Activated CD4-positive, alpha-beta T cell treated with anti-CD3 and anti-CD28 coated beads, Interleukin-2, amount 50 U/mL, for 1 hour (primary cell): ENCODE measurements around the gene LIPG.

Source experiments
- DNase-seq: peaks from one replicate; pipeline ENCODE4 v3.0.0-alpha.2; 2020

LIPG gene

DNA sequence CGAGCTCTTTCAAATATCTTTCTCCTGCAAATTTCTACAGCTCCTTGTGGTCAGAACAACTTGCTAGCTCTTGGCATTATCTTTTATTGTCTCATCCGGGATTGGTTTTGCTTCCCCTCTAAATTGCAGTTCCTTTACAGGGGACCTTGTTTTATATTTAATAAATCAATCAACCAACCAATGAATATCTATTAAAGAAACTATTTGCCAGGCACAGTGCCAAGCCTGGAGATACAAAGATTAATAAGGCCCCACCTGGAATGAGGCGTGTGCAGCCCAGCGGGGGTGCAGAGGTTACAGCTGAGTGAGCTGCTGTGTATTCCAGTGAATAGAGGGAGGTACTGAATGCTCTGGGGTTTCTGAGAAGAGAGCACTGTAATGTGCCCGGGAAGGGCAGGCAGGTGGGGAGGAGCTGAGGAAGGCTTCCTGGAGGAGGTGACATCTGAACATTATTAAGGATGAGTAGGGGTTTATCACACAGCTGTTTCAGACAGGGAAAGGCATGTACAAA lies 51.8 kb downstream of the LIPG start:
- DNase-seq = no peak

DNA sequence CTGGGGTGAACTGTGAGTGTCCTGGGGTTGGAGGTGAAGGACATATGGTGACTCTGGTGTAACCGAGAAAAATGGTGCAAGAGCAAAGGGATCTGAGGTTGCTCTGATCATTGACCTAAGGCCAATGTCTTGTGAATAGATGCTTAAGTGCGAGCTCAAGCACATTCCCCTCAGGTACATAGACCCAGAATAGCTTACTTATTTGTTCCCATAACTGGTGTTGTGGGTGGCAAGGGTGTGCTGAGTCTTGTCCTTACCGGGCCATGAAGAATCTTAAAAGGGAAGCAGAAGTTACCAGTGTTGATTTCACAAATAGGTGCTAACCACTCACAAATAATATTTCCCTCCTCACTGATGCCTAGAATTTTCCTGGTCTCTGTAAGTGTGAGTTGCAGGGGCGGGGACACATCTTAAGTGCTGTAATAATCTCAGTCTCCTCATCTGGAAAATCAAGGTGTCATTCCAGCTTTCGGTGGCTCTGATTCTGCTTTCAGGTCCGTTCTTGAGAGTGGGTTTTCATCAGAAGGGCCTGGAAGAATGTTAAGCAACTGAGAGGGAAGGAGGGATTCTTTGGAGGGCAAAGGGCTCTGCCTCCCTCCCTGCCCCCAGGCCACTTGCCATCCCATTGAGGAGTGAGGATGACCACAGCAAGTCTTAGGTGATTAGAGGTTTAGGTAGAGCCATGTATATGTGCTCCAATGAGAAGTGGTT lies 54.9 kb downstream of the LIPG start:
- no peak for DNase-seq

DNA sequence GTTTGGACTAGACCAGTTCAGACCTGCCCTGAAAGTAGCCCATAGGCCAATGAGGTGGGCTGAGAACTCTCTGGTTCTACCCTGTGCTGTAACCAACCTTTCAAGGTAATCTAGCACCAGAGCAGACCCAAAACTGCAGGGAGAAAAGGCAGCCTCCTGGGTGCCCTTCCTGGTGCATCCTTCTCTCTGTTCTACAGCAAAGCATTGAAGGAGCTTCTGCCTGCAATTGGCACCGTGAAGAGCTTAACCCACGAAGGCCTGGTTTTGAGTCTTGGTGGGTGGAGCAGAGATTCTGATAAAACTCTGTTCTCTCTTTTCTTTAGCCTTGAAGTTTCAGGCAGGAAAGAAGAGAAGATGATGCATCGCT lies 55.5 kb downstream of the LIPG start:
- no peak for DNase-seq

DNA sequence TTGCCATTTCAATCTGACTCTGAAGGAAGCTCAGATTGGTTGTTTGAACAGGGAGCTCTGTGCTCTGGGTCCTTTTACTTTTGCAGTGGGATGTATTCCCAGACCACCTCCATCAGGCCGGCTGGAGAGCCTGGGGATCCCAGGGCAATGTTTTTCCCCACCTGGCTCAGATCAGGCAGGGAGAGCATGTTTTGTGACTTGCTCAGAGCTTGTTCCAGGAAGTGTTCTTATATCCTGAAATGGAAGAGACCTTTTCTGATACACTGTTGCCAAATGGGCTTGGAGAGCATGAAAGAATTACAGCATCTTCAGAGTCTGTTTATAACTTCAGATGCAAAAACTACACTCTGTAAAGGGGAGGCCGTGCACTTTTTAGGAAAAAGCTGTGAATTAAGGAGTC lies 56.0 kb downstream of the LIPG start:
- no peak for DNase-seq

DNA sequence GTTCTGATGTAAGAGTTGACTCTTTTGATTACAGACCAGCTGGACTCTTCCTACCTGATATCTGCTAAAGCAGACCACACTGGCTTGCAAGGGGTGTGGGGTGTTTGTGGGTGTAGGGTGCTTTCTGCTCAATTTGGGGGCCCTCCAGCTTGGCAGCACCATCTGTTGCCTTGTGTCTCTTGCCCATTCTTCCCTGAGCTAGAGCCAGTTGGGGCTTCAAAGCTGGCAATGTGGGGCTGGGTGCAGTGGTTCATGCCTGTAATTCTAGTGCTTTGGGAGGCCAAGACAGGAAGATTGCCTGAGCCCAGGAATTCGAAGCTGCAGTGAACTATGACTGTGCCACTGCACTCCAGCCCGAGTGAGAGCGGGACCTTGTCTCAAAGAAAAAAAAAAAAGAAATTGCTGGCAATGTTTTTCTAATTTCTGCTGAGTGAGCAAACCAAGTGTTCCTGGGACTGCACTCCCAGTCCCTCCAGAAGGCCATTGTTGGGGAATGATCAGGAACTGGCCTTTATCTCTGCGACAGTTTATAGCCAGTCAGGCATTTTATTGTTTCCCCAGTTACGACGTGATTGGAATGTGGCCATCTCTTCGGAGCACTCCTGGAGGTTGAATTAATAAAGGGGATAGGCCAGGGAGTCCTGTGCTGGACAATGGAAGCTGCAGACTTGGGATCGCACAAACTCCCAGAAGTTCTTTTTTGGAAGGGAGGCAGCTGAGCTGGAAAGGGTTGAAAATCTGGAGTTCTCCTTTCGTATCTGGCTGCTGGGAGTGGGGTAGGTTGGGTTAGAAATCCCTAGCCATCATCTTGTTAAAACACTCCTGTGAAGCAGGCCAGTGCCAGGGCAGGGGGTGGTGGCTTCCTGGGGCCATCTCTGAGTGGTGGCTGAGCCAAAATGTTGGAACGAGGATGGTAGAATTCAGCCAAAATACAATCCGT lies 57.2 kb downstream of the LIPG start:
- no peak for DNase-seq

DNA sequence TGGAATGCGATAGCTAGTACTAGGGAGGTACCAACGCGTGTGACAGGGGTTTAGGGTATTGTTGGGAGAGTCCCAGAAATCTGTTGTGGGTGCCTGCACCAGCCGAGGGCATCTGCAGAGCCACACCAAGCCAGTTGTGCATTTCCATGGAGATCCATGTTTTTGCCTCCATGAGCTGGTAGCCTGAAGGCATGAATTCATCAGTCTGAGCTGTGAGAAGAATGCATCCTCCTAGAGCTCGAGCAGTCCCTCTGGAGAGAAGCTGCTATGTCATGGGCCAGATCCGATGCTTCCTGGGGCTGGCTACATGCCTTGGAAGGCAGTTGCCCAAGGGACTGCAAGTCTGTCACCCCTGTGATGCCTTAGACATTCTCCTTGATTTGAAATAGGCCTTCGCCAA lies 57.9 kb downstream of the LIPG start:
- DNase-seq = no peak

DNA sequence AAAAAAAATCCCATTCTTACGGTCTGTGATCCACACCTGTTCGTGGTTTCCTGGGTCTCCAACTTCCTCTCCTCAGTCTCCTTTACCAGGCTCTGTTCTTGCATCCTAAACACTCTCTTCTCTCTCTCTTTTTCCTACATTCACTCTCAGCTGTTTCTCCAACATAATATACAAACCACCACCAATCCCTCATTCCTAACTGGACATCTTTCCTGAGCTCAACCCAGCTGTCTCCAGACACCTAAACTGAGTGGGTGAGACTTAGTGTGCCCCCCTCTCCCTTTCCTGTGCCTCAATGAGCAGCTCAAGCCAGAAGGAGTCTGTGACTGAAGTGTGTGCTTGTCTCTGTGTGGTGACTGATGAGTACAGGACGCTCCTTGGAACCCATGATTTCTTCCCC lies 59.4 kb downstream of the LIPG start:
- no peak for DNase-seq

DNA sequence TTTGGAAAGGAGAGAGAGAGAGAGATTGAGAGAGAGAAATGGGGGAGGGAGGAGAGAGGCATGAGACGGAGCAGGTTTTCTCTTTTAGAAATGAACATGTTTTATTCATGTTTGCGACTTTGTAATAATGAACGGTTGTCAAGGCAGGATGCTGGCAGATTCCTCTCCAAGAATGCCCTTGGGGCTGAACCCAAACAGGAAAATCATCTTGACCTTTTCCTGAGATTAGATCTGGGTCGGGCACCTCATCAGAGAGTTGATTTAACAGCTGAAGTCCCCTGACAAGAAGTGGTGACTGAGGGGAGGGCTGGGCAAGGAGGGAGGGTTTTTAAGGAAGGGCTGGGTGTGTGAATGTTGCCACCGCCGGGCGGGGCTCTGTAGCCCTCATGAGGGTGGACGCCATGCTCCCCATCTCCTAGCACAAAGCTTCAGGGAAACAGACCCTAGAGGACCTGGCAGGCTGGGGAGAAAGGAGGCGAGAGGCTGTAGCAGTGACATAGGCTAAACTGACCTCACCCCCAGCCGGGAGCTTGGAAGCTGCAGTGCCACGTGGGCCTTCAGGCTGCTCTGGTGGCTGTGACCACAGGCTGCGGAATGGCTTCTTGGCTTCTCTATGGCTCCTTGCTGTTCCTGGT lies 60.0 kb downstream of the LIPG start:
- no peak for DNase-seq

DNA sequence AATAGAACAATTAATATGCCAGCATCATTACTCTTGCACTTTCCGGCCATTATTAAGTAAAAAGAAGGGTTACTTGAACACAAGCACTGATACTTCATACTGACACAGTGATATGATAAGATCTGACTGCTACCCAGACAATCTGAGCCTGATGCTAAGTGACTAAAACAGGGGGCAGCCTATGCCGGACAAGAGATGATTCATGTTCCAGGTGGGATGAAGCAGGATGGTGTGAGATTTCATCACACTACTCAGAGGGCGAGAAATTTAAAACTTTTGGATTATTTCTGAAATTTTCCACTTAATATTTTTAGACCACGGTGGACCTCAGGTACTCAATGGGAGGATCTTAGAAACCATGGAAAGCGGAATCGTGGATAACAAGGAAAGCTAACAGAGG lies 61.7 kb downstream of the LIPG start:
- DNase-seq = no peak

DNA sequence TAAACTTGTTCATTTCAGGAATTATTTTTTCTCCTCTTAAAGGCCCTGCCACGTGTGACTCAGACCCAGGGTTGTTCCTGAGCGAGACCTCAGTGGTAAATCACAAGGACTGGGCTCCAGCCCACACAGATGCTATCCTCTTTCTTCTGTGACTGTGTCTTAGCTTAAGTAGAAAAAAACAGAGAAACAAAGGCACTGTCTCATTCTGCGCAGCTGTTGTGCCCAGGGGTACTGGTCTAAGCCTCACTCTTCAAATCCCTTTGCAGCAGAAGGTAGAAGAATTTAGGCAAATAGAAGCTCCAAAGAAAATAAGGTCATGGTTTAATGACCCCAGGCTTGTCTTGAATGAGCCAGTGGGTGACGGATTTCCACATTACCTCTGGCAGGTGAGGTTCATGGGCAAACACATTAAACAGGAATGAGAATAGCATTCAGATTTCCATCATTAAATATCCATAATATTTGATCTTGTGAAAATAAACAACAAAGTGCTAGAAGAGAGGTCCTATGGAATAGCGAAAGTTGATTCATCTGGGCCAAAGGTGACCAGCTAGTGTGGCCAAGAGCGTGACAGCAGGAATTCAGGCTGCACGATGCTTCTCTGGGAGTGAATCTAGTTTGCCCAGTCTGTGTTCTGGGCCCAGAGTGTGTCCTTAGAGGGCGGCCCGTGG lies 63.3 kb downstream of the LIPG start:
- DNase-seq = no peak

DNA sequence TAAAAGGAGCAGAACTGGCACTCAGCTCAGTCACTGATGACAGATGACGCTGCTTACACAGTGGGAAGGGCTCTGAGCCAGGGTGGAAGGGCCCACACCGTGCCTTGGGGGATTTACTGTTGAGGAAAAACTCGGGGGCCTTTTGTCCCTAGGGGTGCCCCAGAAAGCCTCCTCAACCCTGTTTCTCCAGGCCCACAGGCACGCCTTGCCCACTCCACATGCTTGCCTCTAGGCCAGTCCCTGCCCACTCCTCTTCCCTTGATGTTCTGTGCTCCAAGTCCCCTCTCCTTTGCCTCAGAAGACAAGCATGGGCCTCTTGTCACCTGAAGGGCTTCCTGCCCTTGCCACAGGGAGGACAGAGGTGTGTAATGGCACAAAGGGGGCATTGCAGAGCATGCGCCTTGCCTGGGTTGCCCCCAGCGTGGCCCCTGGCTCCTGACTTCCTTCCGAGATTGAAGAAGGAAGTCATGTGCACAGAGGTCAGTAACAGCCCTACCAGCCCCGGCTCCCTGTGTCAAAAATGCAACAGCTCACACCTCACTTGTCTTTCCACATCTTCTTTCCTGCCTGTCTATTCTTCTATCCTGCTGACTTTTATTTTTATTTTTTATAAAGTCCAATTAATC lies 65.1 kb downstream of the LIPG start:
- no peak for DNase-seq

DNA sequence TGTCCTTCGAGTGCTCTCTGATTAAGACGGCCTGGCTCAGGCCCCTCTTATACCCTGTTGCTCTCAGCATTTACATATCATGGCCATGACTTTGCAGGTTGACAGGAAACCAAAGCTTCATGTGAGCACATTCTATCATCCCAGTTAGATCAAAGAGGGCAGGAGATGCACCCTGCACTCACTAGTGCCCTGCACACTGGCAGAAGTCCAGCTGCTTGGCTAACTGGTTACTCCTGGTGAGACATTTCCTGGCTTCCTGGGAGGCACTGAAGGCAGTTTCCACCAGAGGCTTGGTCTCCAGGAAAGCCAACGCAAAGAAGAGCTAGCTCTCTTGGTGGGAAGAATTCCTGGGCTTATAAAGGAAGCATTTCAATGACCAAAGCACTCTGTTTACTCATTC lies 66.3 kb downstream of the LIPG start:
- no peak for DNase-seq

DNA sequence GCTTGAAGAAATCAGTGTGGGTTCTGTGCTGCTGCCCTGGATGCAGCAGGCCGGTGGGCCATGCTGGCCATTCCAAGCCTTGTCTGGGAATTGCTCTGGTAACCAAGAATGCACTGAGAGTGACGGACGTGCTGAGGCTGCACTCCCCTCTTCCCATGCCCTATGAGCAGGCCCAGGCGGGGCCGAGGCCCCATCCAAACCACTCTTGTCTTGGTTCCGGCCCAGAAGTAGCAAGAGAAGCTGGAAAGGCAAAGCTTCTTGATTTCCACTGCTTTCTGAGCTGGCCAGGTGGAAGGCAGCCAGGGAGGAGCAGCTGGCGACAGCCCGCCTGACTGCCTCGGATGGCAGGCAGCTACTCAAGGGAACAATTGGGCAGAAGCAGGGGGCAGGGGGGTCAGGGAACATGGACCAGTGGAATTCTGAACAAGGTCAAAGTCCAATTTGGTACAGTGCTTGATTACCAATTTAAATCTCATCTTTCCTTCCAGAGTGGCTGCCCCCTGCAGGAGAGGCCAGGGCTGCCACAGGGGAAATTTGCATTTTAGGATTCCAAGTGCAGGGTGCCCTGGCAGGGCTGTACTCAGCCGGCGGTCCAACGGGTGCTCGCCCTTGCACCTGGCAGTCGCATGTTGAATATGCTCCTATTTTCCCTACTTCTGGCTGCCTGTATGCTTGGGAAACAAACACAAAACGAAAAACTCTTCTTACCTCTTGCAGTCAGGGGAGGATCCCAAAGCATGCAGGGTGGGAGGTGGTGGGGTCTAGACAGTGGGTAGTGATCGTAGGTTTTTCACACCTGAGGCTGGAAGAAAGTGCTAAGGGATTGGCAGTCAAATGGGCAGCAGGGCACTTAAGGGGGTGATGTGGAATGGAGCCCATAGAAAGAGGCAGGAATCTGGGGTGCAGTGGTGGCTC lies 67.3 kb downstream of the LIPG start:
- DNase-seq = no peak

DNA sequence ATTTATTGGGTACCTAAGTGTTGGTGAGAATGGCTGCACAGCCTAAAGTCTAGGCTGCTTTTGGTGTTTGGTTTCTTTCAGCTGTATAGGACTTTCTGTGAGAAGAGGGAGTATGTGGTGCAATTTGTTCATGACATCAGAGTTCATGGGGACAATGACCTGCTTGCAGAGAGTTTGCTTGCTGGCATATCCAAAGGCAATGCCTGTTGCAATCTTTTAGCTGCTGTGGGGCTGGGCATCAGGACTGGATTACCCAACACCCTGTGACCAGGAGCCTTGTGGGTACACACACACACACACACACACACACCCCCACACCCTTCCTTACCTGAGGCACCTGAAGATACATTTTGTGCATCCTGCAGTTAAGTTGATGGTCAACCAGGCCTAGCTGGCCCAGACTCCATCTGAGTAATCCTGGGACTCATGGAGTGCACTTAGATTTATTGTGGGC lies 68.4 kb downstream of the LIPG start:
- no peak for DNase-seq

DNA sequence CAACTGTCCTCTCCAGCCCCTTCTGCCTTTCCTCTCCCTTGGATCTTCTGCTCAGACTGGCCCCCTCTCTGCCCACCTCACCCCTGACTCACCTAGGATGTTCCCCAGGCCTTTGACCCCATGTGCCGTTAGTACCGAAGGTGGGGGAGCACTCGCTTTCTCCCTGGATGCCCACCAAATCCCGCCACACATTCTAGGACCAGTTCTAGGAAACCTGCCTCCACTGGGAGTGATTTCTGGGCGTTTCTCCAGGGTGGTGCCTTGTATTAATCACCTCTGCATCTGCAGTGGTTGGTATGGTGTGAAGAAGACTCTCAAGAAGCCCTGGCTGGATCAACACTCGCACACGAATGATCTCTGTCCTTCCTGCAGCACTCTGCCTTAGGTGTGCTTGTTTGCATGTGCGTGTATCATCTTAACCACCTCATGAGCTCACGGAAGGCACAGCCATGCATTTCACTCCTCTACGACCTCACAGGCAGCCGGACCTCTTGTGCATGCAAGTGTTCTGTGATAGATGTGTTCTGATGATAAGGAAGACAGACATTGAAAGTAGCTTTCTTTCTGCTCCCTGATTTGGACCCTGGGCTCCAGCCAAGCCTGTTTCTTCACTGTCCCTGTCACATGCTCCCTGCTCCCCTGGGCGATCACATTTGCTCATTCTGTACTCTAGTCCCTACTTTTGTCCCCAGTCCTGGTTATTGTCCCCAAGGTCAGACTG lies 69.4 kb downstream of the LIPG start:
- no peak for DNase-seq

DNA sequence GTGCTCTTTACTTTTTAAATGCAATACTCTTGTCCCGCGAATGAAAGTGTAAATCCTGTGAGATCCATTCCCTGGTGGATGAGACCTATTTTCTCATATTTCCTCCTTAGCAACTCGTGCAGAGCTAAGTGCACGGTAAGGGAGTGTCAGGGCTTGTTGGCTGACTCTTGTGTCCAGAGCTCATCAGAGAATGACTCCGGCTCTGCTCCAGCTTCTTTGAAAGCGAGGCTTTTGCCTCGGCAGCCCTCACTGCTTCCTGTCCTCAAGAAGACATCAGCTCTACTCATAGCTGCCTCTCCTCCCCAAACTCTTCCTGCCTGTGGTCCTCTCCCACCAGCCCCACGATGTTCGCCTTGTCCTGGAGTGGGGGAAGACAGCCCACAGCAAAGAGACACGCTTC lies 70.7 kb downstream of the LIPG start:
- no peak for DNase-seq

DNA sequence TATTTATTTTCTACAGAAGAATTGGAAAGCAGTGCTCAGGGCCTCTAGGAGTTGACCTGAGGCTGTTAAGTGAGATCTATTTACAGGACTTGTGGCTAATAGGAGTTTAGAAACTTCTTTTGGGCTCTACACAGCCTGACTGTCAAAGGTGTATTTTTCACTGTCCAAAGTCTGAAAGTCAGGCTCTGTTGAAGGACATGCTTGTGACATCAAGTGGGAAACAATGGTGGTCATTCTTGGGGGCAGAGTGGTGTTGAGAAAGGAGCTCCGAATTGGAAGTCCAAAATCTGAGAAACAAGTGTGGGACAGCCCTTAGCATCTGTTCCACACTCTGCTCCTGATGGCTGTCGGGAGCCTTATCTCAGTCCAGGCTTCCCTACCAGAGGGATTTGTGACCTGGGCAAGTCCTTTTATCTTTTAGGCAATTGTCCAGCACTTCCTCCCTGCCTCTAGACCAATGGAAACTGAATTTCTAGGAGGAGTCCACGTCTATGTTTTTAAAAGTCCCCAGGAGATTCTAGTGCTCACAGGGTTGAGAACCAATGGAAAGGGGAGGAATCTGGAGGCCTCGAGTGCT lies 76.4 kb downstream of the LIPG start:
- no peak for DNase-seq

DNA sequence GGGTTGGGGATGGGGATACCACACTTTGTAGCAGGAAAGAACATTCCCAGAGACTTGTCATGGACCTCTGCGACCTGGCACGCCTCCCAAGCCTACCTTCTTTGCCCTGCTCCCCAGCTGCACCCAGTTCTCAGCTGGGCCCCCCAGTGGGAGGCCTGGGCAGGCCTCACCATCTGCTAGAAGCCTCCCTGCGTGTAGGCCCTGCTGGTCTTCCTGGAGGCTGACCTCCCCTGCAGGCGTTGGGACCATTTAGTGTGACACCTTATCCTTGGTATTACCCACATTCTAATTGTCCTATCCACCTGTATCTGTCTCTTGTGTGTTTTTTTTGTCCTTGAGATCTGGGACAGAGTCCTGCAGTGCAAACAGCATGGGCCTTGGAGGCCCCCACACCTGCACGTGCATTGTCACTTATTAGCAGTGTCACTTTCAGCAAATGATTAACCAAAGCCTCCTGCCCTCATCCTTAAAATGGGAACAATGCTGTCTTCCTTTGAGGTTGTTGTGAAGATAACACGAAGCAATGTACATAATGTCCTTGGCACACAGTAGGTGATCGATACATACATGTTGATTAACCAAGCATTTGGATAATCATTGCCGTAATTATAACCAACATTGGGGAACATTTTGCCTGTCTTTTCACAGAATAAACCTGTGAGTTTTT lies 77.2 kb downstream of the LIPG start:
- no peak for DNase-seq

DNA sequence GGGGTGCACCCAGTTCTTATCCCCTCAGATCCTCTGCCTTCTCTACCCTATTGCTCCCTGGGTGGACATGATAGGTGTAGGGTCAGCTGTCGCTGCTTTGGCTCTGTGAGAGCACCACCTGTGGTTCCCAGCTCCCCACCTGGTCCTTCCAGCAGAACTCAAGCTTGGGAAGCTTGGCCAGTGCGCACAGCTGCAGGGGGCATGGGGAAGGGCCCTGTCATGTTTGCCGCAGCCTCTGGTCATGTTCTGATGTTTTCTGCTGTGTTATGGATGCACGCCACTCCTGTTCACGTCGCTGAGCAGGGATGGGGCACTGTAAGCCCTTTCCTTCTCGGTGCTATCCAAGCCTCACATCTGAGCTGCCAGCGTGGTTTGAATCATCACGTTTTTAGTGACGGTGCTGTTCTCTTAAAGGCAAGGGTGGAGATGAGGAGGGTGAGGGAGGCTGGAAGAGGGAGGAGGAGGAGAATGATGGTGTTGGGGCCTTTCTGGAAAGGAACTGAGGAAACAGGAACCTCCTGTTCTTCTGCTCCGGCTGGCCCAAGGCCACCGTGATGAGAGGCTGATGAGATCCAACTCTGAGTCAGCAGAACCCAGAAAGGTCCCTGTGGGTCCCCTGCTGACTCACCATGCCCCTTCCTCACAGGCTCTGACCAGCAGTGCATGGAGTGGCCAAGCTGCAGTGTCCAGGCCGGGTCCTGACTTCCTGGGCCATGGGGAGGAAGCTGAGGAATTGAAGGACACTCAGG lies 78.0 kb downstream of the LIPG start:
- DNase-seq = no peak
